HG02884 (cell line): ENCODE measurements around the gene TLX2.

ENCODE experiments used
- ATAC-seq: cut with Tn5 transposase; IDR thresholded peaks from one replicate; pipeline ENCODE4 v1.9.1; 2021; ENCODE audit warnings: mild to moderate bottlenecking, moderate library complexity; ENCODE audit not compliant: unreplicated experiment

Gene TLX2

GRCh38 chr2:74531666-74532065 lies 17.4 kb downstream of the TLX2 start:
- no peak for ATAC-seq

- ATAC-seq = no peak
Observed at GRCh38 chr2:74532222-74532621, 18.0 kb downstream of the TLX2 start.

- no peak for ATAC-seq
Observed at GRCh38 chr2:74533464-74533863, 19.2 kb downstream of the TLX2 start.

GRCh38 chr2:74534411-74534810 lies 20.2 kb downstream of the TLX2 start:
- no peak for ATAC-seq

GRCh38 chr2:74535440-74535965 lies 21.3 kb downstream of the TLX2 start:
- ATAC-seq = no peak

GRCh38 chr2:74536166-74536950 lies 22.1 kb downstream of the TLX2 start:
- no peak for ATAC-seq

- no peak for ATAC-seq
Observed at GRCh38 chr2:74537140-74537539, 22.9 kb downstream of the TLX2 start.

GRCh38 chr2:74538881-74539339 lies 24.7 kb downstream of the TLX2 start:
- ATAC-seq = no peak

GRCh38 chr2:74540291-74540690 lies 26.0 kb downstream of the TLX2 start:
- ATAC-seq = no peak

GRCh38 chr2:74542978-74543377 lies 28.7 kb downstream of the TLX2 start:
- ATAC-seq = no peak

GRCh38 chr2:74544634-74545033 lies 30.4 kb downstream of the TLX2 start:
- no peak for ATAC-seq

GRCh38 chr2:74546004-74546403 lies 31.8 kb downstream of the TLX2 start:
- no peak for ATAC-seq

GRCh38 chr2:74548285-74548899 lies 34.1 kb downstream of the TLX2 start:
- ATAC-seq = no peak

GRCh38 chr2:74548900-74549826 lies 34.9 kb downstream of the TLX2 start:
- no peak for ATAC-seq

GRCh38 chr2:74550231-74550630 lies 36.0 kb downstream of the TLX2 start:
- ATAC-seq = no peak

GRCh38 chr2:74551530-74551929 lies 37.3 kb downstream of the TLX2 start:
- no peak for ATAC-seq

- ATAC-seq = no peak
Observed at GRCh38 chr2:74551942-74552913, 38.0 kb downstream of the TLX2 start.

- ATAC-seq = no peak
Observed at GRCh38 chr2:74552914-74553811, 38.9 kb downstream of the TLX2 start.
